GM19035 (cell line): ENCODE data around the gene TXLNB.

Experiments
- ATAC-seq: cut with Tn5 transposase; IDR thresholded peaks from one replicate; pipeline ENCODE4 v1.9.1; 2021; ENCODE audit not compliant: unreplicated experiment

Gene TXLNB

DNA sequence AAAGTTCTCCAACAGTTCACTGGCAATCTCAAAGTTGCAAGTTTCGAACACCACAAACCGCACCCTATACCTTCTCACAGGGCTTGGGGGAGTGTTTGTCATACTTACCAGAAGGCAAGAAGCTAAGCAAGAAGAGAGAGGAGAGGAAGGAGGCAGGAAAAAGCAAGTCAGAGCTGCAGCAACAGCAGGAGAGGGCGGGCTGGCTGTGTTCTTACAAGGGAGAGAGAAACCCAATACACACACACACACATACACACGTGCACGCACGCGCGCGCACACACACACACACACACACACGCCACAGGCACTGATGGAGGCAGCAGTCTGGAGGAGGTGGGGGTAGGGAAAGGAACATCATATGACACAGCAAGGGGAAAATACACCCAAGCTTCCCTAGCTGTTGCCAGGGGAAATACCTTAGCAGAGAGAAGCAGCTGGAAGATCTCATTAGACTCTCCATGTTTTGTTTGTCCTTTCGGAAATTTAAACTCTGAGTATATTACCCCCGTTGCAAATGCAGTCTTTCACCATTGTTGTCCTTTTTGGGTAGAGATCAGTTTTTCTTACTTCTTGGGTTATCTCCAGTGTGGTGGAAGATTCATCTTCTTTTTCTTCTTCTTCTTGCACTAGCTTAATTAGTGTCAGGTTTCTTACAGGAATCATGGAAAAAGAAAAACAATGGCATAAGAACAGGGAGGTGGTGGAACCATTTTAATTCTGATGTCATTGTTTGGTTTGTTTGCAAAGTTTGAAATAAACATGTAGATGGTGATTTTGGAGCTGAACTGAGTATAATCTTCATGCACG is at the start of gene TXLNB:
Gene TXLNB, minus strand, starts transcription at position 186 of the 807 bp plus-strand sequence. CDS start 3,099 bp downstream, outside the sequence.
- ATAC-seq = peak; percentile 63

- no peak for ATAC-seq
These were observed 49.3 kb upstream of the TXLNB start for GRCh38 chr6:139341060-139341459.

DNA sequence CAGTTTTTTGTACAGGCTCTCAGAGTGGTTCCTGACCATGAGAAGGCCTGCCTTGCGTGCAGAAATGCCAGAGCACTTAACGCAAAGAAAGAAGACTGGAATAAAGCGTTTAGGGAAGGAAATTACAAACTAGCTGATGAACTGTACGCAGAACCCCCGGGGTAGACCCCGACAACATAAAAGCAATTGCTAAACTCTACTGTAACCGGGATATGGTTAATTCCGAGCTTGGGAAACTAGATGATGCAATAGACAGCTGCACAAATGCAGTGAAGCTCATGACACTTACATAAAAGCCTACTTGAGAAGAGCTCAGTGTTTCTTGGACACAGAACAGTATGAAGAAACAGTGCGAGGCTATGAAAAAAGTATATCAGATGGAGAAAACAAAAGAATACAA is 47.0 kb upstream of the TXLNB start:
- ATAC-seq = no peak

DNA sequence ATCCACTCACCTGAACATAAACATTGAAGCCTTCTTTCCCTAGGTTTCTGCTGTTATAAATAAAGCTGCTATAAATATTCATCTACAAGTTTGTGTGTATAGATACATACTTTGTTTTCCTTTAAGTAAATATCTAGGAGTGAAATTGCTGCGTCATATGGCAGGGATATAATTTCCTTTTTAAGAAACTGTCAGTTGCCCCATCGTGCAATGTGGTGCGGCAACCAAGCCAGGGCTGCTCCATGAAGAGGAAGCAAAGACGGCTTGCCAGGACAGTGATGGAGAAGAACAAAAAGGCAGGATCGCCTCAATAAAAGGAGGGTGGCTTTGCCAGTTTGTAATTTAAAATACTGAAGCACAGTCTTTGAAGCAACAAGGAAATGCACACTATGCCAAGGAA is 46.0 kb upstream of the TXLNB start:
- no peak for ATAC-seq

DNA sequence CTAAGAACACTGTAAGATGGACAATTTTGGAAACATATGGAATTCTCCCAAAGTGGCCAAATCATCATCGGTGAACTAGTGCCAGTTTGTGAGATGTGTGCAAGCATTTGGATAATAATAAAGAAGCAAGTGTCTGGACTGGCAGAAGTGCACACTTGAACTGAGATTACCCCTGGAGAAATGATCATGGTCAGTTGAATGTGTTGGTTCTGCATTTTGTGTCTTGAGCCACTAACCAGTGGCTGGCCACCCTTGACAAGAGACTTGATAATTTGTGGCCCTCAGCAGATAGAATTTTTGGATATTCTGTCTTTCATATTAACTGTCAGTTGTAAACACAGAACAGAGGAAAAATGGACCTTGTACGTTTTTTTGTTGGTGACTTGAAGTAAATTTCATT is 45.2 kb upstream of the TXLNB start:
- no peak for ATAC-seq

- no peak for ATAC-seq
These were observed 44.7 kb upstream of the TXLNB start for GRCh38 chr6:139336488-139336887.

GRCh38 chr6:139335447-139336210 is 43.8 kb upstream of the TXLNB start:
- ATAC-seq = no peak

GRCh38 chr6:139334806-139335446 is 43.1 kb upstream of the TXLNB start:
- no peak for ATAC-seq

GRCh38 chr6:139330826-139331500 is 39.2 kb upstream of the TXLNB start:
- no peak for ATAC-seq

DNA sequence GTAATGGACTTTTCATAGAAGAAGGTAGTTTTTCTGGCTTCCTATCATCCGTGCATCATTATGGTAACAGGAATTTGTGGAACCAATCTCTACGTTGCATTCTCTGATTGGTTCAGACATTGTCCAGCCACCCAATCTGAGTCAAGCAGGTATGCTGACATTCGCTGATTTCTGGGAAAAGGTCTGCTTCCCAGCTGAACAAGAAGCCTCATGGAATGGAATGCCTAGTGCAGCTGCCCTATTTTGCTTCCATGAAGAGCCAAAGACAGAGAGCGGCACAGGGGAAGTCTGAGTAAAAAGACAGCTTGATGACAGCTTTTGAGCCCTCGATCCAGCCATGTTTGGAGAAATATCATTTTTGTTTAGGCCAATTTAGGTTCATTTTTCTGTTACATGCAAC is 38.5 kb upstream of the TXLNB start:
- no peak for ATAC-seq

DNA sequence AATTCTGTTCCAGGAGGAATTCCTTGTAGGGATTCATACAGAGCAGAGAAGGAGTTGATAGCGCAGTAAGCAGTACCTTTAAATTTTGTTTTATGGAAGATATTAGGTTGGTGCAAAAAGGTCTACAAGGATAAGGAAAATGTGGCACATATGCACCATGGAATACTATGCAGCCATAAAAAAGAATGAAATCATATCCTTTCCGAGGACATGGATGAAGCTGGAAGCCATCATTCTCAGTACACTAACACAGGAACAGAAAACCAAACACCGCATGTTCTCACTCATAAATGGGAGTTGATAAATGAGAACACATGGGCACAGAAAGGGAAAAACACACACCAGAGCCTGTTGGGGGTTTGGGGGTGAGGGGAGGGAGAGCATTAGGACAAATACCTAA is 37.4 kb upstream of the TXLNB start:
- no peak for ATAC-seq

DNA sequence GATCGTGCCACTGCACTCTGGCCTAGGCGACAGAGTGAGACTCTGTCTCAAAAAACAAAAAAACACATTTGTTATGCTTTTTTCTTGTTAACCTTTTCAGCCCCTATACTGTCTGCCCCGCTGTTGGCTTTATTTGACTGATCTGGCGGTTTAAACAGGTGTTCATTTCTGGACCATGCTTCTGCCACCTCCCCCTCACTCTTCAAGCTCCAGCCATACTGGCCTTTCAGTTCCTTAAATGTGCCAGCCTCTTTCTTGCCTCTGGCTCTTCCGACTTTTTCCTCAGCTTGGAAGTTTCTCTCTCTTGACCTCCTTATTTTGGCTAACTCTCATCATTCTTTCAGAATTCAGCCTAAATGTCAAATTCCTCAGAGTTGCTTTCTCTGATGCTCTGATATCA is 35.2 kb upstream of the TXLNB start:
- peak; percentile 30 for ATAC-seq

DNA sequence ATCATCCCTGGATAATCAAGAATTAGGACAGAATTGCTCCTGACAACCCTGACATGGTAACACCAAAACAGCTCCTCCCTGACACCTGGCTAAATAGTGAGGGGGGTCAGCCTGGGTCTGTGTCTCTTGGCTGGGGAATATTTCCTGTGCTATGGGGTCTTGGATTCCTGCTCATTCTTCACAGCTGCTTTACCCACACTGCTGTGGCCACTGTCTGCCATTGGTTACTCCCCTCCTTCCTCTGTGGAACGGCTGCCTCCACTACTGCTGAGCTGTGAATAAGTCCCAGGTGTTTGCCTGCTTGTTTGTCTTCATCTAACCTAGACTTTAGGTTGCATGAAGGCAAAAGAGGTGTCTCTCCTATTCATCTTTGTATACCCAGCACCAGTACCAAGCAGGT is 33.9 kb upstream of the TXLNB start:
- no peak for ATAC-seq

DNA sequence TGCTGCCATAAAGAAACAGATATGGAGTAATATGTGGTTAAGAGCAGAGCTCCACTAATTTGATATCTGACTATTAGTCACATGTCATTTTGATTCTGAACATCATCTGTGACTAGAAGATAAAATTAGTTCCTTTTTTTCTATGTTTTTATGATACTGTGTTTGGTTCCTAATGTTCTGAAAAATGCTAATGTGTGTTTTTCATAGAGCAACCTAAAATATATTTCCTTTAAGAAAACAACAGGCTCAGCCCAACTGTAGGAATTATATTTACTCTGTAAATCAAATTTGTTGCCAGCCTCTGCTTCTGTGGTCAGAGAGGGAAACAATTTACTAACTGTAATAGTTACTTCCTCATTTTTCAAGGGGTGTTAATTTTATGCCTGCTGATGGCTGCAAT is 33.3 kb upstream of the TXLNB start:
- ATAC-seq = peak; percentile 55

DNA sequence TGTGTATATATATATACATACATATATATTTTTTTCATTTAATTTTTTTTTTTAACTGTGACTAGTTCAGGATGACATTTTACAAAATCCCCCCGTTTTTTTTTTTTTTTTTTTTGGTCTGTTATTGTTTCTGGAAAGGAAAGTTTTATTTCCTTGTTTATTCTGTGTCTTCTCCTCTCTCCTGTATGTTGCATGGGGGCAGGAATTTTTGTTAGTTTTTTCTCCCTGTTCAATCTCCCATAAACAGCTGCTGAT is 32.4 kb upstream of the TXLNB start:
- no peak for ATAC-seq

DNA sequence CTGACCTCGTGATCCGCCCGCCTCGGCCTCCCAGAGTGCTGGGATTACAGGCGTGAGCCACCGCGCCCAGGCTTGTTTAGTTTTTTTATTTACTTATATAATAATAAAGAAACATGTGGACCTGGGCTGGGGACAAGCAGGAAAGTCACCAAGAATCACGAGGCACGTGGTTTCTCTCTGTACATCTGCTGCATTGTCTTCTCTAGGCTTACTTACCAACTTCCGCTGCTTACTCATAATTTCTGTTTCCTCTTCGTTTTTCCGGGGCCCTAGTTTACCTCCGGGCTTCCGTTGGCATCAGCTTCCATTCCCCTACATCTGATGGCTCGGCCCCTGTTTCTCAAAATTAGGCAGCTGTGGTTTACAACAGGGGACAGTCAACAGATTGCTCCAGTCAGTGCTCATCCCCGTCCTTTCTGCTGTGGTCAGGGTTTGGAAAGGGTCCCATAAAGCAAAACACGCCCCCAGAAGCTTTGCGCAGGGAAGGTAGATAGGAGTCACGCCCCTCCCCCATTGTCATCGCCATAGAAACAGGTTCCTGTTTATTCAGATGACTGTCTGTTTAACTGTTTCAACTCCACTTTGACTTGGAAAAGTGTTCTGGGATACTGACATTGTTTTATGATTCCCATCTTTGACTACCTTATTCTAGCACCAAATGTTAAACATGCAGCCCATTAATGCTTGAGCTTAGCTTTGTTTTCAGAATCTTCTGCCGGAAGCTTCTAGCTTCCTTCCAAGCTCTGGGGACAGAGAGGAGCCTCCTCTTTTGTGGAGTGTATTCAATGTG is 31.9 kb upstream of the TXLNB start:
- peak; percentile 48 for ATAC-seq

DNA sequence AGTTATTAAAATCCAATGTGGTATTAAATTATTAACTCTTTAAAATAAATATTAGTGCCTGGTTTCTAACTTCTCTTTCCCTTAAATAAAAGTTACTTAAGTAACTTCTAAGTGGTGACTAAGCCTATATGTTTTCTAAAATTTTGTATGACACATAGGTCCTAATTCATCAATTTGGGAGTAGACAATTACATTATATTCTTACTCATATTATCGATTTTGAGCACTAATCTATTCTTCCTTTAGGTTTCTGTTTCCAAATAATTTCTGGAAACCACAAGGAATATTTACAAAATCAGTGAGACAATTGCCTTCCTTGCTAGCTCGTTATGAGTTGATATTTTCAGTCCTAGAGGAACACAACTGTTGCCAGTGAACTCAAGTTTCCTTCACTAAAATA is 28.3 kb upstream of the TXLNB start:
- no peak for ATAC-seq

- no peak for ATAC-seq
These were observed 25.0 kb upstream of the TXLNB start for GRCh38 chr6:139316622-139317317.

- no peak for ATAC-seq
These were observed 22.2 kb upstream of the TXLNB start for GRCh38 chr6:139313784-139314545.
